Measurements from ENCODE around the gene CWF19L2. TPM values are rescaled to one million over a fixed set of nuclear protein-coding genes. Genes with fewer than 3 reads are reported as not detected.
"Not testable (repeated sequence)": the region's sequence is repeated elsewhere in the genome, so short reads cannot be mapped to it uniquely, and the experiment has no call there.

CWF19L2 gene
- total RNA-seq (10 to 100 TPM; 17.0 to 38.9 (median 27.2) TPM), polyA plus RNA-seq (10 to 100 TPM in 1 of 2 donors, 1 to 10 TPM in 1; 9.6 to 10.1 TPM), total RNA-seq (95.4 reads per million, percentile 84 among the genes with 10 or more reads in this experiment)

DNA sequence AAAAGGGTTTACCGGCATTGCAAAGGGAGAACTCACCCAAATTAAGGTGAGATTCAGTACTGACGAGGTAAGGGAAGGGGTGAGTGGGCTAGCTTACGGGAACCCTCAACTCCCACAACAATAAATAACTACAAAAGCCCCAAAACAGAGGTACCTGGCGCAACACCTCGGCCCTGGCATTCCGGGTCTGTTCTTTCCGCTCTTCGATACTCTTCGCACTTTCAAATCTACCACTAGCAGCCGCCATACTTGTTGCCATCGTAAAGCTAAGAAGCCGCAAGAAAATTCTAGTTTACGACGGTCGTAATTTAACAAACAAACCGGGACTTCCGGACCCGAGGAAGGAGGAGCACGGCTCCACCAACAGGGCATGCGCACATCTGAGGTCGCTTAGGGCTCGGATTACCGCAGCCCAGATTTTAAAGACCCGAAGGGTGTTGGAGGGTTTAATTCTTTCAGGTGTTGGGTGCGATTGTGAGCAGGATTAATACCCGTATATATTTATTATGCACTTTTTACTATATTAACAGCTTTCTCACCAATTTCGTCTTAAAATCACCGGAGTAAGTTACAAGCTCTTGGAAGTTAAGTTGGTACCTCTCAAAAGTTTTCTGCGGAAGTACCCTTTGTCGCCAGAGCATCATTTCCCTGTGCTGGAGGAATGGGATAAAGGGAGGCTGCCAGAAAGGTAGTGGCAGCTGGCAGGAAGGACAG is at the start of gene CWF19L2:
Gene CWF19L2, minus strand, starts transcription at position 268 of the 714 bp plus-strand sequence. Its CDS starts 9 bp downstream, at position 259.
- Histone ChIP-seq H3K27ac (ENCODE audit: low read depth, low read length) (peak within 1 kb of the TSS; percentile 82), H3K4me3 (ENCODE audit: low read length) (peak within 1 kb of the TSS; percentile 91), H3K4me1 (ENCODE audit: control insufficient read depth in 2 of 2, insufficient read depth in 2 of 2, low read length in 2 of 2) (peaks cover 7 to 13% of the 10 kb centered on the region in 2 donors), H3K36me3 (ENCODE audit: control insufficient read depth in 2 of 3, insufficient read depth in 3 of 3, low read length in 3 of 3) (peaks cover 0 to 20% (median 5%) of the 10 kb centered on the region in 3 experiments), H3K27me3 (ENCODE audit: control insufficient read depth in 2 of 2, insufficient read depth in 2 of 2, low read length in 2 of 2) (no peaks in the 10 kb centered on the region), H3K9me3 (ENCODE audit: control insufficient read depth in 2 of 3, low read length in 3 of 3) (no peaks in the 10 kb centered on the region)
- H3K27me3 Mint-ChIP-seq, result peaks cover 0 to 10% (median 0%) of the 10 kb centered on the region in 5 donors
- H3K4me1 Mint-ChIP-seq, result peaks cover 19 to 50% (median 32%) of the 10 kb centered on the region in 7 donors
- ATAC-seq (peak; percentile 99), DNase-seq (peak; percentile 62 to 94 (median 92))
- peaks cover 0 to 2% (median 0%) of the 10 kb centered on the region in 11 donors for H3K9me3 Mint-ChIP-seq
- peaks cover 4 to 15% (median 8%) of the 10 kb centered on the region in 5 donors for H3K36me3 Mint-ChIP-seq
- ChIA-PET POLR2A (interaction anchor here (0.6 to 3.5 kb wide), 8 partner anchors 11 to 1543 kb away, joined by 3 to 23 read pairs (median 4); partner anchors contain the start of genes ALKBH8 and CUL5), CTCF (interaction anchor here (0.5 to 1.4 kb wide), 5 partner anchors 9 to 775 kb away, joined by 3 to 4 read pairs (median 3); no protein-coding TSS in a partner anchor)
- H3K27ac Mint-ChIP-seq, result peak within 1 kb of the TSS; percentile 87 to 98 (median 96)
- H3K4me3 Mint-ChIP-seq, result peak within 1 kb of the TSS; percentile 84 to 100 (median 93)
- intact Hi-C loops (cut with micrococcal nuclease), result loop anchor here (1.0 to 5.0 kb wide), 16 partner anchors 57 to 1435 kb away; partner anchors contain the start of genes AASDHPPT (in 2 of the 2), ALKBH8 (in 2 of the 2), C11orf65 (in 2 of the 2) and KBTBD3 (in 2 of the 2)

DNA sequence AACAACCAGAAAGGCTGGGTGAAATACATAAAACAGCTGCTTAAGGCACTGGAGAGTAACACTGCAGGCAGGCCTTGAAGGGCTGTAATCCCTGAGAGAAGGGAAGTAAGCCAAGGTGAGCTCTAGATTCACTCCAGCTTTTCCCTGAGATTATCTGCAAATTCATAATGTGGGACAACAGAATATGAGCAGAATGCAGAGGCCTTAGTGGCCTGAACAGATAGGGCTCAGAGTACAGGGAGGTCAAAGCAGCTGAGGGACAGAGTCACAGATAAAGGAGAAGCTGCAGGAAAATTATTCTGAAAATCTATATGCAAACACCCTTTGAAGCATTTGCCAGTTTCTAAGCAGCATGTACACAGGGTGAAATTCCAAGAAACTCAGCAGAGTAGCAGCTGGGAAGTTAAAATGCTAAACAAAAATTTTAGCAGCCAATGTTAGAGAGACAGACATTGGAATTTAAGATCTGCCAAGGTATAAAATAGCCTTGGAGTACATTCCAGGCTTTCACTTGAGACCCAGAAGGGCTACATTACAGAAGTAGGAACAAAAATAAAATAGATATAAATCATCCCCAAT is 48.1 kb upstream of the CWF19L2 start:
- ChIA-PET POLR2A (interaction anchor here (0.6 kb wide), 1 partner anchor 101 kb away, joined by 3 read pairs; no protein-coding TSS in a partner anchor), CTCF (no interaction called here)
- peaks cover 27 to 85% (median 66%) of the 10 kb centered on the region in 5 donors for H3K36me3 Mint-ChIP-seq
- Histone ChIP-seq H3K27ac (ENCODE audit: low read depth, low read length) (no peak overlapping the region), H3K27me3 (ENCODE audit: control insufficient read depth in 2 of 2, insufficient read depth in 2 of 2, low read length in 2 of 2) (no peaks in the 10 kb centered on the region), H3K9me3 (ENCODE audit: control insufficient read depth in 2 of 3, low read length in 3 of 3) (no peaks in the 10 kb centered on the region), H3K36me3 (ENCODE audit: control insufficient read depth in 2 of 3, insufficient read depth in 3 of 3, low read length in 3 of 3) (peaks cover 0 to 51% (median 19%) of the 10 kb centered on the region in 3 experiments), H3K4me1 (ENCODE audit: control insufficient read depth in 2 of 2, insufficient read depth in 2 of 2, low read length in 2 of 2) (no peaks in the 10 kb centered on the region), H3K4me3 (ENCODE audit: low read length) (no peak overlapping the region)
- H3K4me3 Mint-ChIP-seq, result no peak overlapping the region
- H3K4me1 Mint-ChIP-seq, result no peaks in the 10 kb centered on the region
- peaks cover 0 to 44% (median 13%) of the 10 kb centered on the region in 11 donors for H3K9me3 Mint-ChIP-seq
- ATAC-seq, result no peak
- no peaks in the 10 kb centered on the region for H3K27me3 Mint-ChIP-seq
- intact Hi-C loops (cut with micrococcal nuclease), result no loop called here
- DNase-seq, result no peak
- H3K27ac Mint-ChIP-seq, result no peak overlapping the region

DNA sequence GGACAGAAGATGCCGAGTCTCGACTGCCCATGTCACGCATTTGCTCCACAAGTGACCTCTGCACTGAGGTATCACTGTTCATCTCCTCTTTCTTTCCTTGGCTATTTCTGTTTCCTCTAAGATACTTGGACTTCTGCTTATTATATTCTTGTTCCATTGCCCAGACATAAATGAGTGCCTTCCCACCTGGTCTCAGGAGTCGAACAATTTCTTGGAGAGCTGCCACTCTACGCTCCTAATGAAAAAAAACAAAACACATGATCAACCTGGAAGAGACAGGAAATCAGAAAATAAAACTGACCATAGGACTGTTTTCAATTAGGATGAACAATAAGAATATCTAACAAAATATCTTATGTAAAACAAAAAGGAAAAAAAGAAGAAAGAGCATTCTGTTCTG is 47.4 kb upstream of the CWF19L2 start:
- Mint-ChIP-seq H3K4me3 (no peak overlapping the region), H3K36me3 (peaks cover 25 to 79% (median 61%) of the 10 kb centered on the region in 5 donors), H3K4me1 (no peaks in the 10 kb centered on the region), H3K9me3 (peaks cover 0 to 44% (median 13%) of the 10 kb centered on the region in 11 donors), H3K27ac (no peak overlapping the region), H3K27me3 (no peaks in the 10 kb centered on the region)
- intact Hi-C loops (cut with micrococcal nuclease), result no loop called here
- H3K4me1 ChIP-seq (ENCODE audit: control insufficient read depth in 2 of 2, insufficient read depth in 2 of 2, low read length in 2 of 2), result no peaks in the 10 kb centered on the region
- ChIA-PET POLR2A (no interaction called here), CTCF (no interaction called here)
- H3K9me3 ChIP-seq (ENCODE audit: control insufficient read depth in 2 of 3, low read length in 3 of 3), result no peaks in the 10 kb centered on the region
- DNase-seq (no peak), ATAC-seq (no peak)
- peaks cover 0 to 45% (median 18%) of the 10 kb centered on the region in 3 experiments for H3K36me3 ChIP-seq (ENCODE audit: control insufficient read depth in 2 of 3, insufficient read depth in 3 of 3, low read length in 3 of 3)
- no peak overlapping the region for H3K4me3 ChIP-seq (ENCODE audit: low read length)
- no peak overlapping the region for H3K27ac ChIP-seq (ENCODE audit: low read depth, low read length)
- no peaks in the 10 kb centered on the region for H3K27me3 ChIP-seq (ENCODE audit: control insufficient read depth in 2 of 2, insufficient read depth in 2 of 2, low read length in 2 of 2)

DNA sequence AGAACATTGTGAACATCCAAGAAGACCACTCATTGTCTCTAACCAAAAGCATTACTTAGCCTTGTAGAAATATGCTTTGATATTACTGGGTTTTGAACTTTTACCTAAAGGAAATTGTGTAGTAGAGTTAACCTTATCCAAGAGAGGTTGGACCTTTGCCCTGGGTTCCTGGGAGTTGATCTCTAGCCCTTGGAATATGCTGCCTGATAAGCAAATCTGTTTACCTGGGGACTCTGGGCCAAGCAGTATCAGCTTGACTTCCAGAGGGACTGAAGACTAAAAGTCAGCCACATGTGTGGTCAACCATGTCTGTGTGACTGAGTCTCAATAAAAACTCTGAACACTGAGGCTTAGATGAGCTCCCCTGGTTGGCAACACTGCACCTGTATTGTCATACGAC is 44.1 kb upstream of the CWF19L2 start:
- H3K27ac ChIP-seq (ENCODE audit: low read depth, low read length), result no peak overlapping the region
- H3K36me3 ChIP-seq (ENCODE audit: control insufficient read depth in 2 of 3, insufficient read depth in 3 of 3, low read length in 3 of 3), result peaks cover 0 to 45% (median 16%) of the 10 kb centered on the region in 3 experiments
- no peak for ATAC-seq
- Mint-ChIP-seq H3K9me3 (peaks cover 0 to 44% (median 15%) of the 10 kb centered on the region in 11 donors), H3K27ac (no peak overlapping the region), H3K27me3 (no peaks in the 10 kb centered on the region), H3K4me3 (no peak overlapping the region), H3K4me1 (no peaks in the 10 kb centered on the region), H3K36me3 (peaks cover 25 to 66% (median 60%) of the 10 kb centered on the region in 5 donors)
- CTCF ChIA-PET, result no interaction called here
- no peaks in the 10 kb centered on the region for H3K9me3 ChIP-seq (ENCODE audit: control insufficient read depth in 2 of 3, low read length in 3 of 3)
- no peaks in the 10 kb centered on the region for H3K27me3 ChIP-seq (ENCODE audit: control insufficient read depth in 2 of 2, insufficient read depth in 2 of 2, low read length in 2 of 2)
- H3K4me1 ChIP-seq (ENCODE audit: control insufficient read depth in 2 of 2, insufficient read depth in 2 of 2, low read length in 2 of 2), result no peaks in the 10 kb centered on the region
- DNase-seq, result no peak
- H3K4me3 ChIP-seq (ENCODE audit: low read length), result no peak overlapping the region
- intact Hi-C loops (cut with micrococcal nuclease), result no loop called here
- POLR2A ChIA-PET, result no interaction called here

DNA sequence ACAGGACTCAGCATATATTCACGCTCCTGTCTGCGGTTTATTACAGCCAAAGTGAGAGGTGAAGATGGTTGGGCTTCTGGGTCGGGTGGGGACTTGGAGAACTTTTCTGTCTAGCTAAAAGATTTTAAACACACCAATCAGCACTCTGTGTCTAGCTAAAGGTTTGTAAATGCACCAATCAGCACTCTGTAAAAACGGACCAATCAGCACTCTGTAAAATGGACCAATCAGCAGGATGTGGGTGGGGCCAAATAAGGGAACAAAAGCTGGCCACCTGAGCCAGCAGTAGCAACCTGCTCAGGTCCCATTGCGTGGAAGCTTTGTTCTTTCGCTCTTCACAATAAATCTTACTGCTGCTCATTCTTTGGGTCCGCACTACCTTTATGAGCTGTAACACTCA is 39.7 kb upstream of the CWF19L2 start:
- peaks cover 0 to 23% (median 18%) of the 10 kb centered on the region in 5 donors for H3K36me3 Mint-ChIP-seq
- H3K36me3 ChIP-seq (ENCODE audit: control insufficient read depth in 2 of 3, insufficient read depth in 3 of 3, low read length in 3 of 3); CTCF ChIA-PET; intact Hi-C loops (cut with micrococcal nuclease); H3K27ac ChIP-seq (ENCODE audit: low read depth, low read length); H3K4me3 Mint-ChIP-seq; H3K27ac Mint-ChIP-seq; H3K4me1 Mint-ChIP-seq; H3K27me3 Mint-ChIP-seq; H3K9me3 ChIP-seq (ENCODE audit: control insufficient read depth in 2 of 3, low read length in 3 of 3); POLR2A ChIA-PET; ATAC-seq; H3K4me3 ChIP-seq (ENCODE audit: low read length); H3K27me3 ChIP-seq (ENCODE audit: control insufficient read depth in 2 of 2, insufficient read depth in 2 of 2, low read length in 2 of 2); DNase-seq; H3K4me1 ChIP-seq (ENCODE audit: control insufficient read depth in 2 of 2, insufficient read depth in 2 of 2, low read length in 2 of 2): not testable (repeated sequence)
- peaks cover 0 to 15% (median 7%) of the 10 kb centered on the region in 11 donors for H3K9me3 Mint-ChIP-seq

DNA sequence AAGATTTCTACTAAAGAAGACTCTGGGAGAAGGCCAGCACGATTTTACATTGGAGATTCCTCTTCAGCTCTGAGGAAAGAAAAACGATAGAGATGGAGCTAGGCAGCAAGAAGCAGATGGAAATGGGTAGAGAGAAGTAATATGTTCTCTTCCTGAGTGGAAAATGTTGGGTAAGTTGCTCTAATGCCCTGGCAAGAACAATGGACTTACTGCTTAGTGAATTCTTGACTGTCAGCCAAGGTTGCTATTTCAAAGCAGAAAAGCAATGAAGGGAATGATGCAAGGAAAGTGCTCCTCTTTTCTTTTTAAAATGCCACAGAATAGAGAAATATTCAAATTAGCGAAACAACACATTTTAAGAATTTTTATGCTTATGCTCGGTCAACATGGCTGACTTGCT is 38.4 kb upstream of the CWF19L2 start:
- H3K4me1 ChIP-seq (ENCODE audit: control insufficient read depth in 2 of 2, insufficient read depth in 2 of 2, low read length in 2 of 2), result no peaks in the 10 kb centered on the region
- no peaks in the 10 kb centered on the region for H3K9me3 ChIP-seq (ENCODE audit: control insufficient read depth in 2 of 3, low read length in 3 of 3)
- CTCF ChIA-PET, result no interaction called here
- H3K27me3 ChIP-seq (ENCODE audit: control insufficient read depth in 2 of 2, insufficient read depth in 2 of 2, low read length in 2 of 2), result no peaks in the 10 kb centered on the region
- DNase-seq (no peak), ATAC-seq (no peak)
- Mint-ChIP-seq H3K27me3 (peaks cover 0 to 5% (median 0%) of the 10 kb centered on the region in 5 donors), H3K9me3 (peaks cover 0 to 5% (median under 1%) of the 10 kb centered on the region in 11 donors), H3K4me3 (no peak overlapping the region), H3K36me3 (peaks cover 0 to 10% (median 5%) of the 10 kb centered on the region in 5 donors), H3K4me1 (no peaks in the 10 kb centered on the region), H3K27ac (no peak overlapping the region)
- H3K27ac ChIP-seq (ENCODE audit: low read depth, low read length), result no peak overlapping the region
- no peaks in the 10 kb centered on the region for H3K36me3 ChIP-seq (ENCODE audit: control insufficient read depth in 2 of 3, insufficient read depth in 3 of 3, low read length in 3 of 3)
- H3K4me3 ChIP-seq (ENCODE audit: low read length), result no peak overlapping the region
- POLR2A ChIA-PET, result interaction anchor here (0.9 kb wide), 1 partner anchor 11 kb away, joined by 3 read pairs; no protein-coding TSS in a partner anchor
- intact Hi-C loops (cut with micrococcal nuclease), result no loop called here

Data from naive thymus-derived CD4-positive, alpha-beta T cell (primary cell).